ENCODE results near the gene CROCC.

- TF ChIP-seq POLR2A (IDR thresholded peaks at IDR 0.05; ENCODE audit: low read length) (no peak), GATA1 (IDR thresholded peaks at IDR 0.05; ENCODE audit: low read depth, low read length) (no peak)
Observed at GRCh38 chr1:16882986-16883385, 38.7 kb upstream of the CROCC start.

Data from erythroblast (primary cell).